HCT116 (cell line): ENCODE data around the gene ADGRL3. TPM values are rescaled to one million over a fixed set of nuclear protein-coding genes. Genes with fewer than 3 reads are reported as not detected.

Experiments used
- ATAC-seq: fragments of 200-7000 bp; cut with Tn5 transposase; 2 replicates; pipeline ENCODE4 v1.9.1; 2020; ENCODE audit warnings: mild to moderate bottlenecking, moderate library complexity
- BruUV-seq: library from RNA; stranded (reverse); fragments of 400-500 nt; replicated peaks from 2 replicates; lab custom pipeline; 2021; lab: Mats Ljungman, UMichigan
- CTCF ChIA-PET: fragments of 300-600 bp; sonication (Branson Sonifier 250); formaldehyde crosslinking; loops from one replicate; lab custom pipeline; 2021; ENCODE audit warnings: antibody characterized with exemption; lab: Charles Lee
- POLR2A ChIA-PET: fragments of 300-600, 350-600 bp; sonication (Branson Sonifier 250); formaldehyde crosslinking; loops from one replicate; lab custom pipeline; 2021; ENCODE audit warnings: antibody characterized with exemption; lab: Charles Lee
- RAD21 ChIA-PET, 2 experiments: fragments of 300-600 bp; sonication (Branson Sonifier 250); formaldehyde crosslinking; loops; one replicate each; lab custom pipeline; 2023; ENCODE audit warnings: low total read pairs in 2 of 2; ENCODE audit not compliant: uncharacterized antibody in 2 of 2, unreplicated experiment in 2 of 2, low non-redundant PET in 1 of 2; lab: Charles Lee
- DNase-seq: peaks from one replicate; pipeline ENCODE4 v3.0.0-alpha.2; 2010; ENCODE audit warnings: low read depth, low spot score
- H2AFZ ChIP-seq: fragments of 200-600 bp; shearing (Covaris generic), sonication (generic); 2 replicates; pipeline ENCODE4 v1.6.1; 2017; ENCODE audit warnings: low read depth, mixed run types, mixed read lengths, antibody characterized with exemption, low read length; ENCODE audit not compliant: poor library complexity, severe bottlenecking
- H3K27ac ChIP-seq: 2 replicates; pipeline ENCODE4 v1.5.1; 2012; ENCODE audit warnings: low read depth, low read length
- H3K27me3 ChIP-seq: fragments of 200-600 bp; sonication (generic); 2 replicates; pipeline ENCODE4 v1.6.1; 2016; ENCODE audit warnings: mixed run types, low read length, mixed read lengths; ENCODE audit not compliant: insufficient read depth
- H3K36me3 ChIP-seq, 2 experiments: fragments of 200-500 bp in 1 of 2; fragments of 200-600 bp in 1 of 2; sonication (Bioruptor generic) in 1 of 2; sonication (generic) in 1 of 2; 2 replicates each; pipeline versions ENCODE4 v1.5.1 to v1.6.1; 2014 to 2016; ENCODE audit warnings: low read length in 2 of 2, inconsistent platforms in 1 of 2, mixed read lengths in 1 of 2, mixed run types in 1 of 2; ENCODE audit not compliant: insufficient read depth in 2 of 2, control insufficient read depth in 1 of 2
- H3K4me1 ChIP-seq, 2 experiments: fragments of 200-600 bp in 1 of 2; sonication (generic) in 1 of 2; 2 replicates each; pipeline versions ENCODE4 v1.5.1 to v1.6.1; 2012 to 2017; ENCODE audit warnings: low read length in 2 of 2, inconsistent platforms in 1 of 2, mild to moderate bottlenecking in 1 of 2, mixed read lengths in 1 of 2, mixed run types in 1 of 2, moderate library complexity in 1 of 2; ENCODE audit not compliant: insufficient read depth in 2 of 2, control insufficient read depth in 1 of 2
- H3K4me2 ChIP-seq: fragments of 200-600 bp; sonication (generic); 2 replicates; pipeline ENCODE4 v1.6.1; 2017; ENCODE audit warnings: mixed run types, low read length, mixed read lengths
- H3K4me3 ChIP-seq, 2 experiments: fragments of 200-600 bp in 1 of 2; sonication (generic) in 1 of 2; replicated peaks in 1 of 2; 2 replicates each; pipeline ENCODE4 v1.5.1; 2011 to 2016; ENCODE audit warnings: low read length in 2 of 2, control low read depth in 1 of 2, low read depth in 1 of 2, mild to moderate bottlenecking in 1 of 2, mixed read lengths in 1 of 2, mixed run types in 1 of 2
- H3K79me2 ChIP-seq: fragments of 200-600 bp; sonication (generic); 2 replicates; pipeline ENCODE4 v1.6.1; 2017; ENCODE audit warnings: mild to moderate bottlenecking, mixed run types, low read length, moderate library complexity, mixed read lengths; ENCODE audit not compliant: insufficient read depth
- H3K9ac ChIP-seq: fragments of 200-600 bp; sonication (generic); 2 replicates; pipeline ENCODE4 v1.6.1; 2016; ENCODE audit warnings: low read length, mixed read lengths
- H3K9me2 ChIP-seq: fragments of 200-600 bp; sonication (generic), shearing (Covaris generic); 2 replicates; pipeline ENCODE4 v1.6.1; 2017; ENCODE audit warnings: mixed run types, mild to moderate bottlenecking, moderate library complexity; ENCODE audit not compliant: insufficient read depth
- H3K9me3 ChIP-seq, 2 experiments: fragments of 200-500 bp in 1 of 2; fragments of 200-600 bp in 1 of 2; sonication (Bioruptor generic) in 1 of 2; sonication (generic) in 1 of 2; 2 replicates each; pipeline ENCODE4 v1.6.1; 2014 to 2017; ENCODE audit warnings: low read length in 2 of 2, mixed read lengths in 2 of 2, inconsistent platforms in 1 of 2, low read depth in 1 of 2, mild to moderate bottlenecking in 1 of 2, mixed run types in 1 of 2, moderate library complexity in 1 of 2; ENCODE audit not compliant: control insufficient read depth in 1 of 2, insufficient read depth in 1 of 2
- H4K20me1 ChIP-seq: fragments of 200-600 bp; sonication (generic), shearing (Covaris generic); 2 replicates; pipeline ENCODE4 v1.6.1; 2017; ENCODE audit warnings: mixed run types, mild to moderate bottlenecking, moderate library complexity; ENCODE audit not compliant: insufficient read depth
- ATF3 ChIP-seq: IDR thresholded peaks from 2 replicates; pipeline ENCODE4 v1.6.1; 2012
- CBX3 ChIP-seq: IDR thresholded peaks from 2 replicates; pipeline ENCODE4 v1.6.1; 2012; ENCODE audit warnings: low read depth
- CTCF ChIP-seq, 3 experiments: fragments of 200-600 bp in 1 of 3; sonication (generic) in 1 of 3; IDR thresholded peaks in 2 of 3; conservative IDR thresholded peaks in 1 of 3; 2 replicates each; pipeline ENCODE4 v1.5.1; 2012 to 2017; ENCODE audit warnings: low read depth in 2 of 3, low read length in 2 of 3, antibody characterized with exemption in 1 of 3, borderline replicate concordance in 1 of 3, control low read depth in 1 of 3, mild to moderate bottlenecking in 1 of 3, mixed read lengths in 1 of 3, mixed run types in 1 of 3, moderate library complexity in 1 of 3; ENCODE audit not compliant: insufficient read depth in 1 of 3
- ELF1 ChIP-seq: IDR thresholded peaks from 2 replicates; pipeline ENCODE4 v1.6.1; 2012; ENCODE audit warnings: low read depth, borderline replicate concordance
- EZH2 ChIP-seq: fragments of 200-600 bp; sonication (generic); IDR thresholded peaks from 2 replicates; pipeline ENCODE4 v1.6.1; 2017; ENCODE audit warnings: antibody characterized with exemption, mixed run types
- EZH2phosphoT487 ChIP-seq: fragments of 200-600 bp; IDR thresholded peaks from 2 replicates; pipeline ENCODE4 v1.6.1; 2018; ENCODE audit warnings: antibody characterized with exemption, borderline replicate concordance
- FOSL1 ChIP-seq: IDR thresholded peaks from 2 replicates; pipeline ENCODE4 v1.6.1; 2012; ENCODE audit warnings: low read depth
- JUND ChIP-seq: IDR thresholded peaks from 2 replicates; pipeline ENCODE4 v1.6.1; 2012
- POLR2A ChIP-seq: IDR thresholded peaks from 2 replicates; pipeline ENCODE4 v1.7.0; 2011; ENCODE audit warnings: borderline replicate concordance; ENCODE audit not compliant: insufficient read depth, insufficient read length; ENCODE audit errors: extremely low read depth
- POLR2AphosphoS5 ChIP-seq: IDR thresholded peaks from 2 replicates; pipeline ENCODE4 v1.6.1; 2011; ENCODE audit warnings: mild to moderate bottlenecking, low read depth, low read length, moderate library complexity
- RAD21 ChIP-seq: IDR thresholded peaks from 2 replicates; pipeline ENCODE4 v1.6.1; 2012; ENCODE audit warnings: low read depth, mild to moderate bottlenecking
- REST ChIP-seq: IDR thresholded peaks from 2 replicates; pipeline ENCODE4 v1.6.1; 2012; ENCODE audit warnings: low read depth
- SIN3A ChIP-seq: IDR thresholded peaks from 2 replicates; pipeline ENCODE4 v1.6.1; 2012; ENCODE audit warnings: low read depth
- TCF7L2 ChIP-seq: IDR thresholded peaks from 2 replicates; pipeline ENCODE4 v1.7.0; 2011; ENCODE audit warnings: borderline replicate concordance, inconsistent platforms; ENCODE audit not compliant: insufficient read depth, insufficient read length; ENCODE audit errors: extremely low read depth
- YY1 ChIP-seq: IDR thresholded peaks from 2 replicates; pipeline ENCODE4 v1.6.1; 2011; ENCODE audit warnings: low read length, low read depth, moderate library complexity, mild to moderate bottlenecking; ENCODE audit not compliant: insufficient replicate concordance; ENCODE audit errors: extremely low read depth
- ZFX ChIP-seq: fragments of 450-650 bp; IDR thresholded peaks from 2 replicates; pipeline ENCODE4 v1.6.1; 2017
- ZNF274 ChIP-seq: fragments of 200-500 bp; sonication (Bioruptor generic); IDR thresholded peaks from 2 replicates; pipeline ENCODE4 v1.6.1; 2014; ENCODE audit warnings: mild to moderate bottlenecking, low read depth, low read length, inconsistent platforms
- intact Hi-C: fragments of 100-400 bp; cut with micrococcal nuclease; formaldehyde crosslinking; loops from 2 replicates; pipeline ENCODE4 v1.10.0; 2022
- total RNA-seq: library from RNA; stranded (reverse); gene quantifications from one replicate; pipeline ENCODE4 v1.2.1, GENCODE V29; 2021; ENCODE audit not compliant: unreplicated experiment

ADGRL3 gene
- total RNA-seq, 1 experiment from 2014 or later: not detected

GRCh38 chr4:61180405-61180804 lies 19.7 kb upstream of the ADGRL3 start:
- Histone ChIP-seq H3K79me2 (no peaks in the 10 kb centered on the region), H3K4me3 (no peak overlapping the region), H2AFZ (no peak overlapping the region), H3K9me2 (no peaks in the 10 kb centered on the region), H3K36me3 (no peaks in the 10 kb centered on the region), H3K9ac (no peak overlapping the region), H3K9me3 (peaks cover 5 to 30% of the 10 kb centered on the region in 2 experiments; a peak in 3 of 4 replicates), H3K4me1 (no peaks in the 10 kb centered on the region), H4K20me1 (no peaks in the 10 kb centered on the region), H3K27ac (no peak overlapping the region), H3K4me2 (no peak overlapping the region), H3K27me3 (no peaks in the 10 kb centered on the region)
- no peak for TF ChIP-seq TCF7L2
- no peak for TF ChIP-seq ZFX
- ChIA-PET POLR2A (no interaction called here), CTCF (no interaction called here), RAD21 (no interaction called here)
- no TSS peak for BruUV-seq
- ATAC-seq (no peak), DNase-seq (no peak)
- intact Hi-C loops: no loop called here

GRCh38 chr4:61182915-61183314 lies 17.2 kb upstream of the ADGRL3 start:
- no peaks in the 10 kb centered on the region for H3K36me3 ChIP-seq
- no peak overlapping the region for H3K4me3 ChIP-seq
- no peak overlapping the region for H3K27ac ChIP-seq
- no peaks in the 10 kb centered on the region for H3K9me2 ChIP-seq
- ChIA-PET POLR2A (no interaction called here), CTCF (no interaction called here), RAD21 (no interaction called here)
- no TSS peak for BruUV-seq
- H2AFZ ChIP-seq: no peak overlapping the region
- no peak overlapping the region for H3K4me2 ChIP-seq
- no peak for DNase-seq
- H3K9ac ChIP-seq: no peak overlapping the region
- H4K20me1 ChIP-seq: no peaks in the 10 kb centered on the region
- no peak for ATAC-seq
- H3K79me2 ChIP-seq: no peaks in the 10 kb centered on the region
- H3K4me1 ChIP-seq: no peaks in the 10 kb centered on the region
- H3K9me3 ChIP-seq: peaks cover 10 to 19% of the 10 kb centered on the region in 2 experiments; a peak in 2 of 4 replicates
- intact Hi-C loops: no loop called here
- no peaks in the 10 kb centered on the region for H3K27me3 ChIP-seq
- TF ChIP-seq POLR2A (no peak), ZNF274 (no peak), ELF1 (no peak), REST (no peak), EZH2phosphoT487 (no peak), CBX3 (no peak), SIN3A (no peak), ATF3 (no peak), JUND (no peak), RAD21 (no peak), EZH2 (no peak), YY1 (no peak), TCF7L2 (no peak), CTCF (IDR thresholded peaks at IDR 0.05 in 2 of 3, conservative IDR thresholded peaks at IDR 0.05 in 1 of 3; ENCODE audit: borderline replicate concordance in 1 of 3, insufficient read depth in 1 of 3, low read depth in 2 of 3, low read length in 2 of 3) (no peak), FOSL1 (no peak), POLR2AphosphoS5 (no peak)
